AG04449 (cell line): Measurements from ENCODE around the gene KCMF1.

Experiments
- CTCF ChIA-PET: fragments of 350-600 bp; formaldehyde crosslinking; extraction: SDS; loops from one replicate; lab custom pipeline; 2021; ENCODE audit warnings: antibody characterized with exemption; lab: Yijun Ruan, JAX
- POLR2A ChIA-PET: fragments of 400-600, 350-600 bp; formaldehyde crosslinking; extraction: SDS; loops from one replicate; lab custom pipeline; 2020; ENCODE audit warnings: antibody characterized with exemption, inconsistent platforms; lab: Yijun Ruan, JAX
- DNase-seq: peaks from one replicate; pipeline ENCODE4 v3.0.0-alpha.2; 2010; ENCODE audit warnings: low read depth, low spot score
- H3K4me3 ChIP-seq: 2 replicates; pipeline ENCODE4 v1.5.1; 2011; ENCODE audit warnings: low read depth, mild to moderate bottlenecking, control low read depth, low read length
- TF ChIP-seq, protein P1 (sequence below): IDR thresholded peaks from one replicate; pipeline ENCODE4 v1.5.1; 2011; ENCODE audit warnings: mild to moderate bottlenecking, moderate library complexity, low read length, control low read depth, inconsistent platforms; ENCODE audit not compliant: insufficient read depth; ENCODE audit errors: missing control alignments

The KCMF1 gene

DNA sequence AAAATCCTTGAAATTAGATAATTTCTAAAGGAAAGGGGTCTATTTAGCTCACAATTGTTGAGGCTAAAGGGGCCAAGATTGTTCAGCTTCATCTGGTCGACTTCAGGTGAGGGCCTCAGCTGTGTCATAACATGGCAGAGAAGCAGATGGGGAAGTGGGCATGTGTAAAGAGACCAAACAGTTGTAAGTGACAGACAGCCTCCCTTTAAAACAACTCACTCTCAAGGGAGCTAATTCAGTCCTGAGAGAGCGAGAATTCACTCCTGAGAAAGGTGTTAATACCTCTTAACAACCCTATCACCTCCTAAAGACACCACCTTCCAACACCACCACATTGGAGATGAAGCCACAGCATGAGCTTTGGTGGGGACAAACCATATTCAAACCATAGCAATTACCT lies 62.4 kb downstream of the KCMF1 start:
- CTCF ChIA-PET, result interaction anchor here (0.9 to 1.7 kb wide), 4 partner anchors 18 to 266 kb away, joined by 3 to 4 read pairs (median 3); no protein-coding TSS in a partner anchor
- POLR2A ChIA-PET, result no interaction called here
- no peak for DNase-seq
- TF ChIP-seq, protein P1, sequence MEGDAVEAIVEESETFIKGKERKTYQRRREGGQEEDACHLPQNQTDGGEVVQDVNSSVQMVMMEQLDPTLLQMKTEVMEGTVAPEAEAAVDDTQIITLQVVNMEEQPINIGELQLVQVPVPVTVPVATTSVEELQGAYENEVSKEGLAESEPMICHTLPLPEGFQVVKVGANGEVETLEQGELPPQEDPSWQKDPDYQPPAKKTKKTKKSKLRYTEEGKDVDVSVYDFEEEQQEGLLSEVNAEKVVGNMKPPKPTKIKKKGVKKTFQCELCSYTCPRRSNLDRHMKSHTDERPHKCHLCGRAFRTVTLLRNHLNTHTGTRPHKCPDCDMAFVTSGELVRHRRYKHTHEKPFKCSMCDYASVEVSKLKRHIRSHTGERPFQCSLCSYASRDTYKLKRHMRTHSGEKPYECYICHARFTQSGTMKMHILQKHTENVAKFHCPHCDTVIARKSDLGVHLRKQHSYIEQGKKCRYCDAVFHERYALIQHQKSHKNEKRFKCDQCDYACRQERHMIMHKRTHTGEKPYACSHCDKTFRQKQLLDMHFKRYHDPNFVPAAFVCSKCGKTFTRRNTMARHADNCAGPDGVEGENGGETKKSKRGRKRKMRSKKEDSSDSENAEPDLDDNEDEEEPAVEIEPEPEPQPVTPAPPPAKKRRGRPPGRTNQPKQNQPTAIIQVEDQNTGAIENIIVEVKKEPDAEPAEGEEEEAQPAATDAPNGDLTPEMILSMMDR, result no peak
- H3K4me3 ChIP-seq, result no peak overlapping the region

- no peak for DNase-seq
- ChIA-PET CTCF (interaction anchor here (0.6 to 2.9 kb wide), 6 partner anchors 32 to 1482 kb away, joined by 3 to 10 read pairs (median 4); no protein-coding TSS in a partner anchor), POLR2A (no interaction called here)
- no peak overlapping the region for H3K4me3 ChIP-seq
- TF ChIP-seq, protein P1, result no peak
Measured at GRCh38 chr2:85034158-85034557, 63.2 kb downstream of the KCMF1 start.

- H3K4me3 ChIP-seq, result no peak overlapping the region
- CTCF ChIA-PET, result no interaction called here
- POLR2A ChIA-PET, result no interaction called here
- no peak for DNase-seq
- TF ChIP-seq, protein P1, result no peak
Measured at GRCh38 chr2:85037622-85038021, 66.7 kb downstream of the KCMF1 start.

GRCh38 chr2:85042330-85042729 lies 71.4 kb downstream of the KCMF1 start:
- TF ChIP-seq, protein P1, result no peak
- CTCF ChIA-PET, result interaction anchor here (0.7 kb wide), 1 partner anchor 243 kb away, joined by 4 read pairs; no protein-coding TSS in a partner anchor
- POLR2A ChIA-PET, result no interaction called here
- no peak overlapping the region for H3K4me3 ChIP-seq
- DNase-seq, result no peak

DNA sequence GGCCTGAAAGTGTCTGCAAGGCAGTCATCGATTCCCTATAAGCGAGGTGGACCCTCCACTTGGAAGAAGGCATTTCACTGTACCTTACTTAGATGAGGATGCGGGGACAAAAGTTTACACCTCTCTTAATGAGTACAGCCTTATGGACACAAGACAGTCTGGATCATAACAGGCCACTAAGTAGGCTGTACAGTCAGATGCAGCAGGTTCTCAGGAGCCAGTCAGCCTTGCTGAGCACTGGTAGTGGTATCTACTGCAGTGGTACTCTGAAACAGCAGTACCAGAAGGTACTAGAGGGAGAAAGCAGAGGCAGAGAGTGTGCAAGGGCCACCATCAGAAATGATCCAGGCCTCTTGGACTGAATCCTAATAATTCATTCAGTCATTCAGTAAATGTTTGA lies 77.6 kb downstream of the KCMF1 start:
- no peak for DNase-seq
- POLR2A ChIA-PET, result no interaction called here
- H3K4me3 ChIP-seq, result no peak overlapping the region
- CTCF ChIA-PET, result interaction anchor here (0.8 to 1.3 kb wide), 5 partner anchors 10 to 251 kb away, joined by 3 to 11 read pairs (median 3); no protein-coding TSS in a partner anchor
- TF ChIP-seq, protein P1, result no peak

GRCh38 chr2:85049236-85049635 lies 78.3 kb downstream of the KCMF1 start:
- POLR2A ChIA-PET, result no interaction called here
- DNase-seq, result no peak
- CTCF ChIA-PET, result interaction anchor here (0.8 to 3.1 kb wide), 6 partner anchors 9 to 250 kb away, joined by 3 to 11 read pairs (median 3); no protein-coding TSS in a partner anchor
- TF ChIP-seq, protein P1, result no peak
- no peak overlapping the region for H3K4me3 ChIP-seq
